LNCAP (cell line): ENCODE data around the gene TUBB1.

ENCODE experiments used
- CTCF ChIP-seq: fragments of 450-650 bp; IDR thresholded peaks from 2 replicates; pipeline ENCODE4 v1.5.1; 2017; ENCODE audit warnings: mild to moderate bottlenecking

TUBB1 gene

GRCh38 chr20:59039233-59039632 is 20.0 kb downstream of the TUBB1 start:
- no peak for TF ChIP-seq CTCF

GRCh38 chr20:59040667-59041066 is 21.4 kb downstream of the TUBB1 start:
- no peak for TF ChIP-seq CTCF

- TF ChIP-seq CTCF, result no peak
Observed at GRCh38 chr20:59042151-59042795, 23.0 kb downstream of the TUBB1 start, which contains the start of gene PRELID3B. PRELID3B (minus strand) TSS chr20:59042786; CDS start chr20:59042730, 56 bp downstream.

- no peak for TF ChIP-seq CTCF
Observed at GRCh38 chr20:59042796-59043631, 23.8 kb downstream of the TUBB1 start.

DNA sequence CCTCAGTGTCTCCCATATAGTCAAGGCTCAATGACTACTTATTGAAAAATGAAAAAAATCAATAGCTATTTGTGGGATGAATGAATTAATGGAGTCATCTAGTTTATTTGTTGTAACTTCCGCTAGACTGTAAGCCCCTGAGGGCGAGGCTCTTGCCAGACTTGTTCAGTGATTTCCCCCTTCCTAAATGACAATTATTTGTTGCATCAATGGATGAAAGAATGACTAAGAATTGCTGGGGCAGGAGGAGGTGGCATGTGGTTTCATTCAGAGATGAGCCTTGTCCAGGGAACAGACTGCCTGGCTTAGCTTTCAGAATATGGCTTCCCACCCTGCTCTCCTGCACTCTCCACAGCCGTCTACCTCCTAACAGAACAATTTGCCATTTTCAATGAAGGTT is 24.5 kb downstream of the TUBB1 start:
- no peak for TF ChIP-seq CTCF

GRCh38 chr20:59044295-59044694 is 25.1 kb downstream of the TUBB1 start:
- TF ChIP-seq CTCF, result no peak

GRCh38 chr20:59044796-59045195 is 25.6 kb downstream of the TUBB1 start:
- TF ChIP-seq CTCF, result no peak
